ENCODE measurements around the gene COG1. TPM values are rescaled to one million over a fixed set of nuclear protein-coding genes. Genes with fewer than 3 reads are reported as not detected.

The COG1 gene
- total RNA-seq, 1 experiment from 2014 or later = 24.1 TPM

- CTCF ChIA-PET = no interaction called here
Observed at GRCh38 chr17:73200476-73200875, 7.6 kb downstream of the COG1 start.

GRCh38 chr17:73201215-73202069 is 8.6 kb downstream of the COG1 start:
- ChIA-PET POLR2A (ENCODE audit: unreplicated experiment) (no interaction called here), CTCF (no interaction called here)
- Histone ChIP-seq H3K4me3 (ENCODE audit: low read length) (no peak overlapping the region), H3K36me3 (ENCODE audit: low read depth, low read length) (peaks cover 87% of the 10 kb centered on the region), H3K4me1 (ENCODE audit: insufficient read depth, low read length) (peaks cover 4% of the 10 kb centered on the region; the same call in 1 of the 2 replicates), H3K9me3 (ENCODE audit: low read length) (no peaks in the 10 kb centered on the region), H3K4me2 (ENCODE audit: low read length) (no peak overlapping the region), H3K27me3 (ENCODE audit: low read length) (no peaks in the 10 kb centered on the region), H3K9me2 (replicated peaks; ENCODE audit: low read length) (no peaks in the 10 kb centered on the region), H3K27ac (ENCODE audit: low read length) (no peak overlapping the region), H3F3A (ENCODE audit: low read length, unreplicated experiment) (no peaks in the 10 kb centered on the region), H4K20me1 (ENCODE audit: low read length) (no peaks in the 10 kb centered on the region), H3K9ac (ENCODE audit: low read length) (no peak overlapping the region), H3K79me2 (ENCODE audit: low read length) (no peaks in the 10 kb centered on the region), H2AFZ (ENCODE audit: low read length) (no peak overlapping the region)
- DNase-seq (no peak), ATAC-seq (no peak)
- BruUV-seq (replicated peaks) = no TSS peak
- intact Hi-C loops (cut with micrococcal nuclease) = no loop called here
- TF ChIP-seq EZH2 (IDR thresholded peaks at IDR 0.05; ENCODE audit: low read length, unreplicated experiment) (no peak), EZH2phosphoT487 (IDR thresholded peaks at IDR 0.05; ENCODE audit: borderline replicate concordance, low read length) (no peak), CTCF (conservative IDR thresholded peaks at IDR 0.05; ENCODE audit: low read depth, low read length) (no peak)

More at GRCh38 chr17:73200476-73200875, 7.6 kb downstream of the COG1 start:
- ATAC-seq = no peak
- DNase-seq = no peak
- Histone ChIP-seq H3K9ac (ENCODE audit: low read length) (no peak overlapping the region), H3K9me2 (replicated peaks; ENCODE audit: low read length) (no peaks in the 10 kb centered on the region), H4K20me1 (ENCODE audit: low read length) (no peaks in the 10 kb centered on the region), H3K27ac (ENCODE audit: low read length) (no peak overlapping the region), H3K4me1 (ENCODE audit: insufficient read depth, low read length) (peaks cover 4% of the 10 kb centered on the region; the same call in 1 of the 2 replicates), H3K4me3 (ENCODE audit: low read length) (no peak overlapping the region), H3K79me2 (ENCODE audit: low read length) (peaks cover 8% of the 10 kb centered on the region), H3K9me3 (ENCODE audit: low read length) (no peaks in the 10 kb centered on the region), H3K36me3 (ENCODE audit: low read depth, low read length) (peaks cover 77% of the 10 kb centered on the region), H3F3A (ENCODE audit: low read length, unreplicated experiment) (no peaks in the 10 kb centered on the region), H2AFZ (ENCODE audit: low read length) (no peak overlapping the region), H3K27me3 (ENCODE audit: low read length) (no peaks in the 10 kb centered on the region), H3K4me2 (ENCODE audit: low read length) (no peak overlapping the region)
- intact Hi-C loops (cut with micrococcal nuclease) = no loop called here
- POLR2A ChIA-PET (ENCODE audit: unreplicated experiment) = no interaction called here
- TF ChIP-seq EZH2phosphoT487 (IDR thresholded peaks at IDR 0.05; ENCODE audit: borderline replicate concordance, low read length) (no peak), CTCF (conservative IDR thresholded peaks at IDR 0.05; ENCODE audit: low read depth, low read length) (no peak), EZH2 (IDR thresholded peaks at IDR 0.05; ENCODE audit: low read length, unreplicated experiment) (no peak)
- BruUV-seq (replicated peaks) = no TSS peak
